IPS-11a (cell line): Measurements from ENCODE around the gene FHIT.

Experiments
- H3K4me3 ChIP-seq: one replicate; pipeline ENCODE4 v1.5.1; 2013; ENCODE audit warnings: low read depth, low read length, control low read depth

Gene FHIT

DNA sequence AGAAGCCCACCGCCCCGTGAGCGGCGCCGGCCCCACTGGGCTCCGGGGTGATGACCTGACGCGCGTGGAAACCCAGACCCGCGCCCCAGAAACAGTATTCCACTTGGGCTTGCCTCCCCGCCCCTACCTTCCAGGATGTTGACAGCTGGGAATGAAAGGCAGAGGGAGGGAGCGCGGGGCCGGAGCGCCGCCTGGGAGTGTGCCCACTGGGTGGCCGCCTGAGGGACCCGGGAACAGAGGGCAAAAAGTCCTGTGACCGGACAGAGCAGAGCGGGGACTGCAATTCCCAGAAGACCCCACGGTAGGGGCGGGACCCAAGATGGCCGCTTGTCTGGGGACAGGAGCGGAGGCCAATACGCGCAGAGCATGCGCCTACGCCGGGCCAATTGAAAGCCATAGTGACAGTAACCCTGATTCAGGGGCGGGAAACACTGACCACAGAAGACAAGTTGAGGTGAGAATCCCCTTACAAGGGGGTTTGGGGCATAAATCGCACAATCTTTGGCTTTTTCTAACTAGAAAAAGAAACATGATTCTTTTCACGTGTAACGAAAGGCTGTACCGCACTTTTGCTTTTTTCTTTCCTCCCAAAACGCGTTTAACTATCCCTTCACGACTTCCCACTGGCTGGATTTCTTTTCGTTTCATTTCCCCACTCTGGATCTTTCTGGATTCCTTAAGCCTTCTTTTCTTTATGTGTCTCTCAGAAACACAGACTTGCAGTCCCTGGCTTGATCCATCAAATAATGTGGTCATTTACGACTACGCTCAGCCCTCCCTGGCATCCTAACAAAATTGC lies at the start of gene FHIT:
Gene FHIT, minus strand, starts transcription at position 279 of the 799 bp plus-strand sequence.
- H3K4me3 ChIP-seq = peak within 1 kb of the TSS; percentile 56

- H3K4me3 ChIP-seq = no peak overlapping the region
Observed at GRCh38 chr3:61300786-61301185, 49.5 kb upstream of the FHIT start.

GRCh38 chr3:61300006-61300380 lies 48.7 kb upstream of the FHIT start:
- no peak overlapping the region for H3K4me3 ChIP-seq

GRCh38 chr3:61299343-61300005 lies 48.2 kb upstream of the FHIT start:
- no peak overlapping the region for H3K4me3 ChIP-seq

DNA sequence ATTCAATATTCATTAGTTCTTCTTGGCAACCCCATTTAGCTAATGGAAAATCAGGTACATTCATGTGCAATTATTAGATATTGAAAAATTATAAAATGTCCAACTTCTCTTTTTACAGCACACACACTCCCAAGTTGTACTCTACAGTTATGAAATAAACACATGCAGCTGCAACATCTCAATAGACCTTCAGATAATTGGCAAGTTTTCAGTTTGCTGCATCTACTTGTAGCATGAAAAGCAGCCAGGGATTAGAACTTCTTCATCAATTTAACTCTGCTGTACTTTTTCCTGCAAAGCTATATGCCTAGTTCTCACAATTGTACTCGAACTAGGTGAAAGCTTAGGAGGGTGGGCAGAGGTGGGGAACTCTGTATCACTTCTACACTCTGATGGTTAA lies 46.6 kb upstream of the FHIT start:
- H3K4me3 ChIP-seq = no peak overlapping the region

- no peak overlapping the region for H3K4me3 ChIP-seq
Observed at GRCh38 chr3:61288446-61288845, 37.2 kb upstream of the FHIT start.

DNA sequence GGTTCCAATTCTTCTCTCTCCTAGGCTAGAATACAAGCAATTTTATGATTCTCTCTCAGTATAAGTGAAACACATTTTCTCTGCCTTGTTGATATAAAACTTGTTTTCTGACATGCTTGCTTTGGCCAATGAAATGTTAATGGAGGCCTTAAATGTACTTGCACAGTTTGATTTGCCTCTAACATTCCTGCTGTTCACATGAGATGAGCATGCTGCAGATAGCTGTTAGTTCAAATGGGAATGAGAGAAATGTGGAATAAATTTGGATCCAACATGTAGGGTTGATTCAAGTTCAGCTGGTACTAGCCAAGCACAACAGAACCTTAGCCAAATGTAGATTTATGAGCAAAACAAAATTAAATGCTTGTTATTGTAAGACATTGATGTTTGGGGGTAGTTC lies 32.6 kb upstream of the FHIT start:
- no peak overlapping the region for H3K4me3 ChIP-seq

DNA sequence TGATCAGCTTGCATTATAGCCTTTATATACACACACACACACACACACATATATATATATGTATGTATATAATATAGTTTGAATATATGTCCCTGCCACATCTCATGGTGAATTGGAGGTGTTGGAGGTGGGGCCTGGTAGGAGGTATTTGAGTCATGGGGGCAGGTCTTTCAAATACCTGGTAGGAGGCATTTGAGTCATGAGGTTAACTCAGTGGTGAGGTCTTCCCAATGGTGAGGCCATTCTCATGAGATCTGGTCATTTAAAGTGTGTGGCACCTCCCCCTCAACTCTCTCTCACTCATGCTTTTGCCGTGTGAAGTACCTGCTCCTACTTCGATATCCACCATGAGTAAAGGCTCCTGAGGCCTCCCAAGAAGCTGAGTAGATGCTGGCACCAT lies 27.5 kb upstream of the FHIT start:
- no peak overlapping the region for H3K4me3 ChIP-seq

GRCh38 chr3:61277411-61277810 lies 26.2 kb upstream of the FHIT start:
- no peak overlapping the region for H3K4me3 ChIP-seq

- H3K4me3 ChIP-seq = no peak overlapping the region
Observed at GRCh38 chr3:61269435-61269834, 18.2 kb upstream of the FHIT start.

DNA sequence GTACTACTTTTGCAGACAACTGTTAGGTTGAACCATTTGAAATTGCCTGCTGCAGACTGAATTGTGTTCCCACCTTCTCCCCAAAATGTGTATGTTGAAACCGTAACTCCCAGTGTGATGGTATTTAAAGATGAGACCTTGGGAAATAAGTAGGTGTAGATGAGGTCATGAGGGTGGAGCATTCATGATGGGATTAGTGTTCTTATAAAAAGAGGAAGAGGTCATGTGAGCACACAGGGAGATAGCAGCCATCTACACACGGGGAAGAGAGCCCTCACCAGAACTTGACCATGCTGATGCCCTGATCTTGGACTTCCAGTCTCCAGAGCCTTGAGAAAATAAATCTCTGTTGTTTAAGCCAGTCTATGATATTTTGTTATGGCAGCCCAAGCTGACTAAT lies 17.4 kb upstream of the FHIT start:
- no peak overlapping the region for H3K4me3 ChIP-seq

DNA sequence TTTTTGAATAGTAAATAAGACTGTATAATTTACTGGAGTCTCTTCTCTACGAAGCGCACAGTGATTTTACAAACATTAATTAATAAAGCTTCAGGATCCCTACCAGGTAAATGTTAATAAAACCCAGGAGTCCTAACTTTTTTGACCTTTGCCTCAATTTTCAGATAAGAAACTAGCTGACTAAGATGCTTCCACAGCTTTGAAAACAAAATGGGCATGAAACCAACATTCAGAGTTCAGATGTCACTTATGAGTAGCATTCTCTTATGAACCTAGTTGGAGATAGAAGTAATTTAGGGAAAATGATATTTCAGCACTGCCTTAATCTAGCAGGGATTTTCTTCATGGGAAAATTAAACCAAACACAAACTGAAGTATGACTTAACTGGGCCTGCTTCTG lies 13.0 kb upstream of the FHIT start:
- no peak overlapping the region for H3K4me3 ChIP-seq

DNA sequence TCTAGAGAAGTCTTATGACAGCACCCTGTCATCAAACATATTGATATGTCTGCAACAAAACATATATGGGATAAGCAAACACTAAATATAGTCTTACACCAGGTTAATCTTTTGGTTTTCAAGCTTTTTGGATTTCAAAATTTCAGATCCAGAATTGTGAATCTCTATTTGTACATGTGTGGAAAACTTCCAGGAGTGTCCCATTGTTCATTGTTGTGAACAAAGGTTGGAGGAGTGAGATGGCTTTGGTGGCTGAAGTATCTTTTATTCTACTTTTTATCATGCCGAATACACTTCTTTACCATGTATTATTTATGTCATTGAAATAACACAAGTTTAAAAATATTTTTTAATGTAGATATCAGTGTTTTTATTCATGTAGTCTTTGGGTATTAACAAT lies 5.9 kb upstream of the FHIT start:
- no peak overlapping the region for H3K4me3 ChIP-seq

DNA sequence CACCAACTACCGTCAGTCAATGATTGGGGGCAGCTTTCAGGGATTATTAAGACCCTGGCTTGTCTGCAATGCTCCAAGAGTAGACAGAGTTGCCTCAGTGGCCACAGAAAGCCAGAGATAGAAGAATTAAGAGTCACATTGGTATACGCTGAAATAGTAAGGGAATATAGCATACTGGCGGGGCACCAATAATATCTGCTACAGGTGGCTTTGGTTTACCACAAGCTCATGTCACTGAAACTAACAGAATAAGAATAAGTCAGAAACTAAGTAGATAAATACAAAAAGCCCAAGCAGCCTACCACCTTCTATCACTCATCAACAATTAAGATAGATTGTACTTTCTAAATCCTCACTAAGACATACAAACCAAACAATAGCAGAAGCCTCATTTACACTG lies 2.5 kb upstream of the FHIT start:
- H3K4me3 ChIP-seq = no peak overlapping the region

DNA sequence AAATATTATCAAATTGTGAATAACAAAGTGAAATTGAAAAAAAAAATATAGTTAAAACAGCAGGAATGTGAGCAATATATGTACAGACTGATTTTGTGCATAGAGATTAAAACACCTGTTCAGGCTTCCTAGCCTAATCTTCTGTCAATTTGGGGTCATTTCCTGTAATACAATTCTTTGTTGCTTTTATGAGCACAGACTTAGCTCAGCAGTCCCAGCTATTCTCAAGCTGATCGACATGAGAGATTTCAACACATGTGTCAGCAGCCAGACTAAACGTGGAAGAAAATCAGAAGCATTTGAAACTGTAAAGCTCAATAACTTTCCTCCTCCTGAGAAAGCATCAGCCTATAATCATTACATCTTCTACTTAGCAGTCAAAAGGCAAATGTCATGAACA lies 1.6 kb upstream of the FHIT start:
- no peak overlapping the region for H3K4me3 ChIP-seq

DNA sequence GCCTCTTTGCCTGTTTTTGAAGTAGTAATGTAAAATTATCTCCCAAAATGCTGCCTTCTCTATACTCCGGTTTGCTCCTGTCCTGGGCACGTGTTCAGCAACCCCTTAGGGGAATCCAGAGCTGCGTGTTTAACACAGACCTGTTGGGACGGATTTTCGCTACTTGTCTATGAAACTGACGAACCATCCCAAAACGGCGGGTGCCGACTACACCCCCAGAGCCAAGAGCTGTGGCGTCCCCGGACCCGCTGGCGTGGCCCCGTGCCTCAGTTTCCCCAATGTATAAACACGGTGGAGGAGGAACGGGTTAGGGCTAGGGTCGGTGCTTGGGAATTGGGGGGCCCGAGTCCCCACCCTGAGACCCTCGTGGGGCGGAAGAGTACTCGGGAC lies 473 bp downstream of the FHIT start:
- peak overlapping the region; percentile 29 for H3K4me3 ChIP-seq

- no peak overlapping the region for H3K4me3 ChIP-seq
Observed at GRCh38 chr3:61248496-61248895, 2.8 kb downstream of the FHIT start.

DNA sequence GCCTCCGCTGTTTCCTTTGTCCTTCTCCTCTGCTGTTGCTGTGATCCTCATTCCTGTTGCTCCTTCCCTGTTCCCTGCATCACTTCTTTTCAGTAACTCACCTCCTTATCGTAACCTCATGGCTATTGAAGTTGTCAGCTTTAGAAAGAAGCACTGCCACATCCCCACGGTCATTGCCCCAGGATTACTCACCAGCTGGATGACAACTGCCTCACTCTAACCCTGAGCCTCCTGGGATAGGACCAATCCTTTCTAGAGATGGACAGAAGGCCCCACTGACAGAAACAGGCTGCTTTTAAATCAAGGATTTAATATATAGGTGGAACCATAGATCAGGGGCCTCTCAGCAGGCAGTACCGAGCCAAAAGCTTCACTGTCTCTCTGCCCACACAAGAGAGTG lies 4.1 kb downstream of the FHIT start:
- H3K4me3 ChIP-seq = no peak overlapping the region

GRCh38 chr3:61239871-61240270 lies 11.4 kb downstream of the FHIT start:
- no peak overlapping the region for H3K4me3 ChIP-seq

DNA sequence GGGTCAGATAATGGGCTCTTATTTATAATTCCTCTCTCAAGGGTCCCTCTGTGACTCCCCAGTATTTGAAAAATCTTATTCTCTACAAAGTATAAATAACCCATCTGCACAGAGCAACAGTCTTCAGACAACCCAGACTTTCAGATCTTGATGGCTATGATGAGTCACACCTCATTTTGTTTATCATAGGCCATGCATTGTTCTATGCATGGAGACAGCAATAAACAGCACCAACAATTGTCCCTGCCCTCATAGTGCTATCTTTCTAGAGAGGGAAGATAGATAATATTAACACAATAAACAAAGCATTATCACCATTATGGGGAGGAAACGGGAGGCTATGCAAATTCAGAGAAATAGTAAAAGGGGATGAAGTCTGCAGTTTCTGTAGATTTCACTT lies 13.4 kb downstream of the FHIT start:
- no peak overlapping the region for H3K4me3 ChIP-seq

GRCh38 chr3:61236556-61236955 lies 14.7 kb downstream of the FHIT start:
- no peak overlapping the region for H3K4me3 ChIP-seq

- no peak overlapping the region for H3K4me3 ChIP-seq
Observed at GRCh38 chr3:61233746-61234145, 17.5 kb downstream of the FHIT start.

DNA sequence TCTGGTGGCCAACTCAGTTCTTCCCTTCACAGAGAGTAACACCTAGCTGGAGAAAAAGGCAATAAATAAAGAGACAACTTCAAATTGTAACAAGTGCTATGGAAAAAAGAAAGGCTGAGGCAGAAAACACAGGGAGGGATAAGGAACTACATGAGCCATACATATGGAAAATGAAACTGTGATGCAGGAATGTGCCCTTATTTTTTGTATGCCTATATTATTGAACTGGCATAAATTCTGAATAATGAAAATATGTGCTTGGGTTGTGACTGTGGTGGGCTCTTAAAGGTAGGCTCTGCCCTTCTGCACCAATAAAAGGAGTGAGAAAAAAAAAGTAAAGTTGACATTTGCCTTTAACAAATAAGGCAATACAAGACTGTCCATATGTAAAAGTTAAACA lies 19.6 kb downstream of the FHIT start:
- no peak overlapping the region for H3K4me3 ChIP-seq
